GM11168 (cell line): ENCODE results near the gene STAT5B.

Experiments
- in situ Hi-C: fragments of 300-500 bp; cut with MboI; formaldehyde crosslinking; loops from one replicate; pipeline ENCODE4 v1.12.0; 2022; ENCODE audit warnings: low sequenced_read_pairs; ENCODE audit not compliant: unreplicated experiment

Gene STAT5B

DNA sequence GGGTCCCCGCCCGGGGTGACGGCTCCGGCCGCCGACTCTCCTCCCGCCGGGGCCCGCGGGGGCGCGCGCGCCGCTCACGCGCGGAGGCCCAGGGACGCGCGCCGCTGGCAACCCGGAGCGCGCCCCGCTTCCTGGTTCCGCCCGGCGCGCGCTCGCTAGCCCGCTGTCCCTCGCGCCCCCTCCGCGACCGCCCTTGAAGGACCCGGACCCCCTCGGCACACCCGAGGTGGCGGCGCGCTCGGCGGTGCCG, at the start of gene STAT5B:
Gene STAT5B (minus strand): TSS at position 33 of the 250 bp plus-strand sequence. CDS start 44,264 bp downstream, outside the sequence.
- in situ Hi-C loops, result no loop called here

DNA sequence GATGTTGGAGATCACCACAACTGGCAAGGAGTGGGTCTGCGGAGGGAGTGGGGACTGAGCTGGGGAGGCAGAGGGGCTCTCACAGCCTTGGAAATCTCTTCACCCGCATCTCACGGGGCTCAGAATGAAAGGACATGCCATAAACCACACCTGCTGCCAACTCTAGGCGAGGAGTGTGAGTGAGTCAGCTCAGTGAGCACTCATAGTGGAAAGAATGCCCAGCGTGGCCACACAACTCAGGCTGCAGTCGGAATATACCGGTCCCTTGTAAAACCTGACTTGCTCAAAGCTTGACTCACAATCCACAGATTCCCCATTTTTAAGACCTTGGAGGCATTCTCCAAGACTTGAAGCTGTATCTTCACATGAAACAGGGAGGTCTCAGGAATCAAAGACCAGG, 48.8 kb upstream of the STAT5B start:
- in situ Hi-C loops, result no loop called here

DNA sequence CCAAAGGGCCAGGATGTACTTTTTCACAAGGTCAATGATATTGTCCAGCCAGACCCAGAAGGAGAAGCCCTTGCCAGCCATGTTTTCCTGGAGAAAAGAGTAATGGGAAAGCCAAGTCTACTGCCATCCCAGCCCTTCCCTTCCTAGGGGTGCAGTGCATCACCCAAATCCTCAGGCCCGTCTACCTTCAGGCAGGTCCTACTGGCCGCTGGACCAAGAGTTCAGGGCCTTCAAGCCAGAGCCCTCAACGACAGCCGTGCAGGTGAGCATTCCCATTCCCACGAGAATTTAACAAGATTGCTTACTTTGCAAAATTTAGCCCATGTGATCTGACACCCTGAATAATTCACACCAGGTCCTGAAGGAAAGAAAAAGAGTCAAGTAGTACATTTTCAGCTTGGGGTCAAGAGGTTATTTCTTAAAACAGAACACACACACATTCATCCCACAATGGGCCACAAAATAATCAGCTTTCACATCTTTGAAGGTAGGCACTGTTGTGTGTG, 47.1 kb upstream of the STAT5B start:
- in situ Hi-C loops, result loop anchor here (5.0 kb wide), 1 partner anchor 79 kb away; no protein-coding TSS in a partner anchor

DNA sequence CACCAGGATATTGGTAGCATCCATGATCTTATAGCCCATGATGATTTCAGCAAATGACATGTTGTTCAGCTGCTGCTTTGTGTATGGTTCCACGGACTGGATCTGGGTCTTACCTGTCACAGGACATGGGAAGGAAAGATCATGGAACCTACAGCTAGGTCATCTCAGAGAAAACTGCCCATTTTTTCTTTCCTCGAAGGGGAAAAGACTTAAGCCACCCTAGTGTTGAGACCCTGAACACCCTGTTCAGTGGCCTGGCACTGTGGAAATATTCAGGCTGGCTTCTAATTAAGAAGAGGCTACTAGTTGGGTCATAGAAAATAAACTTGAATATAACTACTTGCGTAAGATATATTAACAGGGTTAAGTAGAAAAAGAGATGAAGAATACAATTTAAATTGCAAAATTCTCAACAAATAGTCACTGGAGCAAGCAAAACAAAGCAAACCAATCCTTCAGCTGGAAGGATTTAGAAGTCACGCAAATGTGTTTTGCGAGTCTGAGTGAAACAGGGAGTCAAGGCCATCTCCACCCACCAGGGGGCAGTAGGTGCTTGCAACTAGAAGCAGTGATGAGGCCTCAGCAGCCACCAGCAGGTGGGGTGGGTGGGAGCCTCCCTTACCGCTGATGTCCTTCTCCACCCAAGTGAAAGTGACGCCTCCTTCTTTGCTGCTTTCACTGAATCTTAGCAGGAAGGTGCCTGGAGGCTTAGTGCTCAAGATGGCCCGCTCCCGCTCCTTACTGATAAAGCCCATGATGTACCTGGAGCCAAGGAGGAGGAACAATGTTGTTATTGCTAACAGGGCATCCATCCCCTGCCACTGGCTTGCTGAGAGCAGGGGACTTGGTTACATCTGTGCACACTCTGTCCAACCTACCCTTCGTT, 46.4 kb upstream of the STAT5B start:
- in situ Hi-C loops, result loop anchor here (5.0 kb wide), 1 partner anchor 80 kb away; no protein-coding TSS in a partner anchor

DNA sequence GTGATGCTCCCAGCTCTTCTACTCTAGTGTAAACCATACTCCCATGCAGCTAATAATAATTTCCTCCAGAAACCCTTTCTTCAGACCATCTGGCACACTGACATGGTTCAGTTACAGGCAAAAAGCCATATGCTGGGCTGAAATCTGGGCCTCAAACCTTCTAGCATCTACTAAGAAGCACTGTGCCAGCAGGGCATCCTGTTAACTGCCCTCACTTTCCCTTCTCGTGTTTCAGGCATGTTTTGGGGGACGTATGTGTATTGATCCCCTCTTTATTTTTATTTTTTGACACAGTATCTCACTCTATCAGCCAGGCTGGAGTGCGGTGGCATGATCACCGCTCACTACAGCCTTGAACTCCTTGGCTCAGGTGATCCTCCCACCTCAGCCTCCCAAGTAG, 45.4 kb upstream of the STAT5B start:
- in situ Hi-C loops, result loop anchor here (5.0 kb wide), 1 partner anchor 81 kb away; no protein-coding TSS in a partner anchor

DNA sequence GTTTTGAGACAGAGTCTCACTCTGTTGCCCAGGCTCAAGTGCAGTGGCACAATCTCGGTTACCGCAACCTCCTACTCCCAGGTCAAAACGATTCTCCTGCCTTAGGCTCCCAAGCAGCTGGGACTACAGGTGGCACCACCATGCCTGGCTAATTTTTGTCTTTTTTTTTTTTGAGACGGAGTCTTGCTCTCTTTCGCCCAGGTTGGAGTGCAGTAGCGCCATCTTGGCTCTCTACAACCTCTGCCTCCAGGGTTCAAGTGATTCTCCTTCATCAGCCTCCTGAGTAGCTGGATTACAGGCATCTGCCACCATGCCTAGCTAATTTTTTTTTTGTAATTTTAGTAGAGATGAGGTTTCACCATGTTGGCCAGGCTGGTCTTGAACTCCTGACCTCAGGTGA, 41.8 kb upstream of the STAT5B start:
- in situ Hi-C loops, result loop anchor here (10.0 kb wide), 1 partner anchor 207 kb away; no protein-coding TSS in a partner anchor

DNA sequence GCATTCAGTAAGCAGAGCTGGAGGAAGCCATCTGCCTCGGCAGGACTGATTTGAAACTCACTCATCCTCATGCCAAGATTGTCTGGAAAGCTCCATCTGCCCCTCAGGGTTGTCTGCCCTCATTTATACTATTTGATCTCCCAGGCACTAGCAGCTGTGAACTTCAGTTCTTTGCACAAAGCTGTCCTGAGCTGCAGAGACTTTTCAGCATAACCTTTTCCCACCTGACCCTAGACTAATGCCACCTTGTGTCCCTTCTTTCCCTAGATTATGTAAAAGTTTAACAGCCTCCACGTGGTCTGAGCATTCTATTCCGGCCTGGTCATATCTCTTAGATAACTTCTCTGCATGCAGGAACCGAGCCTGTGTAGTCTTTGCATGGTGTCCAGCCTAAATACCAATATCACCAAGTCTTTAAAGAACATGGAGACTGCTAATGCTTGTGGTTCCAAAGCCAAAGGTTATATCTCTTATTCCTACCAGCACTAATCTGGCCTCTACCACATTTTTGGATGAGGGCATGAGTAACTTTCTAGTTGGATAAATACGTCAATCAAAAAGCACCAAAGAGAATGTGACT, 41.2 kb upstream of the STAT5B start:
- in situ Hi-C loops, result loop anchor here (10.0 kb wide), 1 partner anchor 207 kb away; no protein-coding TSS in a partner anchor

DNA sequence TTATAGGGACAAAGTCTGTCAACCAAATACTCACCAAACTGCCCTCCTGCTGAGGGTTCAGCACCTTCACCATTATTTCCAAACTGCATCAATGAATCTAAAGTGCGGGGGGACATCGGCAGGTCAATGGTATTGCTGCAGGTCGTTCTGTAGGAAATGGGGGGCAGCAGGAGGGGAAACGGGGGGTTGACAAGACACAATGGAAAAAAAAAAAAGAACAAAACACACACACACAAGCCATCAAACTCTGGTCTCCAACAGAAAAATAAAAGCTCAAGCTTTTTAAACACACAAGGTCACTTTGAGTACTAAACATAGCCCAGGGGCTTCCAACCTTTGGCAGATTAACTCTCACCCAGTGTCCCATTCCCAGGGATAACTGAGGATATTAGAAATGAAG, 40.6 kb upstream of the STAT5B start:
- in situ Hi-C loops, result loop anchor here (10.0 kb wide), 1 partner anchor 208 kb away; no protein-coding TSS in a partner anchor

DNA sequence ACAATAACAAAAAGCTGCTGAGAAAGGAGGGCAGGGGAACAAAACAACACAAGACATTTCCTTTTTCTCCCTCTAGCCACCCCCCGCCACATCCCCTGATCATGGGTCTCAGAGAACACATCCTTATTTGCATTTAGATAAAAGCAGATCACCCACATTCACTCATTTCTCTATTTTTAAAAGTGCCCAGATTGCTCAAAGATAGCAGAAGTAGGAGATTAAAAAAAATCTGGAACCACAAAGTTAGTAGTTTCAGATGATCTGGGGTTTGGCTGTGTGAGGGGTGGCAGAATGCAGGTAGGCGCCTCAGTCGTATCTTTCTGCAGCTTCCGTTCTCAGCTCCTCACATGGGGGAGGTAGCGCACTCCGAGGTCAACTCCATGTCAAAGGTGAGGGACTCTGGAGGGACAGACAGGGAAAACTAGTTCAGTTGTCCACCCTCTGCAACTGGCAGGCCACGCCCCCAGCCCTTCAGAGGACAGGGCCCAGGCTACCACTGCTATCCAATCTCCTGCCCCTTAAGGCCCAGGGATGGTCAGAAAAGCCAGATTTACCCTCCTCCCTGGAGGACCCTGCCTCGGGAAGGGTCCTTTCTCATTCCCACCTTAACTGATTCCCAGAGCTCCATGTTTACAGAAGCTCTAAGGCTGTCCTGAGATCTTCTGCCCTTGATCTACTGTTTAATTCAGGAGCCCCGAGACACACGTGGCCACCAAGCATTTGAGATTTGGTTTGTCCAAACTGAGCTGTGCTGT, 39.4 kb upstream of the STAT5B start:
- in situ Hi-C loops, result loop anchor here (10.0 kb wide), 1 partner anchor 209 kb away; no protein-coding TSS in a partner anchor

DNA sequence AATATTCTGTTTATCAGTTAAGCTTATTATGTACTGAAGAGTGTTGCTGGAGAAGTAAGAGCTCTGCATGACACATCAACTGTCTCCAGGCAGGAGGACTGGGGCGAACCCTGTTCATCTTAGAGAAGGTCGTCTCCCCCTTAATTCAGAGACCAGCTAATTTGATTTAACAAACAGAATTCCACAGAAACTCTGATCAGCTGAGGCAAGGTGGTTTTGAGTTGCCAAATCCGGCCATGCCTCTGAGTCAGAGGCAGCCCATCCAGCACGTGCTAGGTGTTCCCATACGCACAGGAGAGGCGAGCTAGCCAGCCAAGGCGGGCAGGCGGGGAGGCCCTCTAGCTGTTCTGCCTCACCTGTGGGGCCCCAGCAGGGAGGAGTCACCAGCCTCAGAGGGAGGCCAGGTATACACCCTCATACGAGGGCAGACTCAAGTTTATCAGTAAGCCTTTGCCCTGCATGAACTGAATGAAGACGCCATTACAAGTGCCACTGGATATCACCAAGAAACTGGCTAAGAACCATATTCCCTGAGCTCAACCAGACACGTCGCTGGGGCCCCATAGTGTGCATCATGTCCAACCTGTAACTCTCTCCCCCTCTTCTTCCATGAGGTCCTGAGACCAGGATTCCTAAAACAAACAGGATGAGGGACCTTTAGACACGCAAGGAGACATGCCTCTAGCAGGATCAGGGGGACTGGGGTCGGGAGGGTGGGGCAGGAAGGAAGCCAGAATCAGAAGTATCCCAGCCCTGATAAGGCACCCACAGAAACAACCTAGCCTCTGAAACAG, 37.8 kb upstream of the STAT5B start:
- in situ Hi-C loops, result loop anchor here (10.0 kb wide), 1 partner anchor 211 kb away; no protein-coding TSS in a partner anchor

DNA sequence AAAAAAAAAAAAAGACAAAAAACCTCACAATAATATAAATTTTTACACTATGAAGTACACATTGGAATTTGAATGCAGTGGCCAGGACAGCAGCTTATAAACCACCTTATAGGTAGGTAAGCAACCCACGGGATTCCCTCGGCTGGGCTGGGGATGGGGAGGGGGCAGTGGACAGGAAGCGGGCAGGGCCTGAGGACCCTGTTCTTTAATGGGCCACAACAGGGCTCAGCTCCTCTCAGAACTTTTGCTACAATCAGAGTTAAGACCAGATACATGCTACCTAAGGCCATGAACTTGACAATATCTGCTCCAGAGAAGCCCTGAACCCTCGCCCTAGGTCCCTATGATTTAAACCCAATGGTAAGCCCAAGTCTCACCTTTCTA, 37.2 kb upstream of the STAT5B start:
- in situ Hi-C loops, result loop anchor here (10.0 kb wide), 1 partner anchor 211 kb away; no protein-coding TSS in a partner anchor

DNA sequence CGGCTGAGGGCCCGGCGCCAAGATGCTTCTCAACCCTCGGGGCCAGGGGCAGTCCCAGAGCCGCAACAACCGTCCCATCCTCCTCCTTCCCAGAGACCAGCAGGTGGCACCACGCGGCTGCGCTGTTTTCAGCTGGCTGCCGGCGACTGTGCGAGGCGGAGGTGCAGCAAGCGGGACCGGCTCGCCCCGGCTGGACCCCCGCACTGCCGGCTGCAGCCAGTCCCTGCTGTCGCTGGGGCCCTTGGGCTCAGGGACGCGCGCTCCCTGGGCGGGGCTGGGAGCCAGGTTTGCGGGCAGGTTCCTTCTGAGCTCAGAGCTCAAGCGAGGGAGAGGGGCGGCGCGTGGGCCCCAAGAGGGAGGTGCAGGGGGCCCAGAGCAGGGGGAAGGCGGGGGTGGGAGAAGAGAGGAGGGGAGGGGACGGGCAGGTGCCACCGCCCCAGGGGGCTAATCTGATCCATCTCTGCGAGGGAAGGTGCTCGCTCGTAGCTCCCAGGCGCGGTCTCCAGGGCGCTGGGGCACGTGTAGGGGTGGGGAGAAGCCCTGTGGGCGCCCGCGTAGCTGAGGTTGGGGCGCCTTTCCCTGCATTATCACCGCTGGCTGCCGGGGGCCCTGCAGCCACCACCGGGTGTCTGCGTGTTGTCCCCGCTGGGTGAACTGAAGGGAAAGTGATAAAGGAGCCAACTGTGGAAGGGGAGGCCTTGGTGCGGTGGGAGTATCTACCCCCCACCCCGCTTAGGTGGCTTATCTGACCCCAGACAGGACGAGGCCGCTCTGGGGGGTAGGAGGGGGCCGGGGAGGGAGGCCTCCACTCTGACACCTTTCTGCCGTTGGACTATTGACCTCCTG, 36.3 kb upstream of the STAT5B start:
- in situ Hi-C loops, result loop anchor here (10.0 kb wide), 1 partner anchor 212 kb away; no protein-coding TSS in a partner anchor

DNA sequence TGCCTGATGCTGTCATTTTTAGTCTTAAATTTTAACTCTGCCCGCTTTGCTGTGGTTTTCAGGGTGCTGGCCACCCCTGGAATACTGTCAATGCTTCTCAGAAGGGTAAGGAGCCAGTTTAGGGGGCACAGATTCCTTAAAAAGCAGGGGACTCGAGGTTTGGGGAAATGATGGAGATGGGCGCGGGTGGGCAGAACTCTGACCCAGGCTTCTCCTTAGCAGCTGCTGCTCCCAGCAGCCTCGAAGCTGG, 35.8 kb upstream of the STAT5B start:
- in situ Hi-C loops, result loop anchor here (10.0 kb wide), 1 partner anchor 213 kb away; no protein-coding TSS in a partner anchor

DNA sequence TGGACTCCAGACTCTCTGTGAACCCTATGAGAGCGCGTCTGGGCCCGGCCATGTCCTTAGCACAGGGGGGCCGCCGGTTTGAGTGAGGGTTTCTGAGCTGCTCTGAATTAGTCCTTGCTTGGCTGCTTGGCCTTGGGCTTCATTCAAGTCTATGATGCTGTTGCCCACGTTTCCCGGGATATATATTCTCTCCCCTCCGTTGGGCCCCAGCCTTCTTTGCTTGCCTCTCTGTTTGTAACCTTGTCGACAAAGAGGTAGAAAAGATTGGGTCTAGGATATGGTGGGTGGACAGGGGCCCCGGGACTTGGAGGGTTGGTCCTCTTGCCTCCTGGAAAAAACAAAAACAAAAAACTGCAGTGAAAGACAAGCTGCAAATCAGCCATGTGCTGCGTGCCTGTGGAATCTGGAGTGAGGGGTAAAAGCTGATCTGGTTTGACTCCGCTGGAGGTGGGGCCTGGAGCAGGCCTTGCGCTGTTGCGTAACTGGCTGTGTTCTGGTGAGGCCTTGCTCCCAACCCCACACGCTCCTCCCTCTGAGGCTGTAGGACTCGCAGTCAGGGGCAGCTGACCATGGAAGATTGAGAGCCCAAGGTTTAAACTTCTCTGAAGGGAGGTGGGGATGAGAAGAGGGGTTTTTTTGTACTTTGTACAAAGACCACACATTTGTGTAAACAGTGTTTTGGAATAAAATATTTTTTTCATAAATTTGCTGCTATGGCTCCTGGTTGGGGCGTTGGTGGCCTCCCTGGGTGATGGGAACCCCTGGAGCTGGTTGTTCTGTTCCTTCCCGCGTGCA, 35.2 kb upstream of the STAT5B start:
- in situ Hi-C loops, result loop anchor here (10.0 kb wide), 1 partner anchor 213 kb away; no protein-coding TSS in a partner anchor

DNA sequence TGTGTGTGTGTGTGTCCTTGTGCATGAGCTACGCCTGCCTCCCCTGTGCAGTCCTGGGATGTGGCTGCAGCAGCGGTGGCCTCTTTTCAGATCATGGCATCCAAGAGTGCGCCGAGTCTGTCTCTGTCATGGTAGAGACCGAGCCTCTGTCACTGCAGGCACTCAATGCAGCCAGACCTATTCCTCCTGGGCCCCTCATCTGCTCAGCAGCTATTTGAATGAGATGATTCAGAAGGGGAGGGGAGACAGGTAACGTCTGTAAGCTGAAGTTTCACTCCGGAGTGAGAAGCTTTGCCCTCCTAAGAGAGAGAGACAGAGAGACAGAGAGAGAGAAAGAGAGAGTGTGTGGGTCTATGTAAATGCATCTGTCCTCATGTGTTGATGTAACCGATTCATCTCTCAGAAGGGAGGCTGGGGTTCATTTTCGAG, 34.6 kb upstream of the STAT5B start:
- in situ Hi-C loops, result loop anchor here (10.0 kb wide), 1 partner anchor 214 kb away; no protein-coding TSS in a partner anchor

DNA sequence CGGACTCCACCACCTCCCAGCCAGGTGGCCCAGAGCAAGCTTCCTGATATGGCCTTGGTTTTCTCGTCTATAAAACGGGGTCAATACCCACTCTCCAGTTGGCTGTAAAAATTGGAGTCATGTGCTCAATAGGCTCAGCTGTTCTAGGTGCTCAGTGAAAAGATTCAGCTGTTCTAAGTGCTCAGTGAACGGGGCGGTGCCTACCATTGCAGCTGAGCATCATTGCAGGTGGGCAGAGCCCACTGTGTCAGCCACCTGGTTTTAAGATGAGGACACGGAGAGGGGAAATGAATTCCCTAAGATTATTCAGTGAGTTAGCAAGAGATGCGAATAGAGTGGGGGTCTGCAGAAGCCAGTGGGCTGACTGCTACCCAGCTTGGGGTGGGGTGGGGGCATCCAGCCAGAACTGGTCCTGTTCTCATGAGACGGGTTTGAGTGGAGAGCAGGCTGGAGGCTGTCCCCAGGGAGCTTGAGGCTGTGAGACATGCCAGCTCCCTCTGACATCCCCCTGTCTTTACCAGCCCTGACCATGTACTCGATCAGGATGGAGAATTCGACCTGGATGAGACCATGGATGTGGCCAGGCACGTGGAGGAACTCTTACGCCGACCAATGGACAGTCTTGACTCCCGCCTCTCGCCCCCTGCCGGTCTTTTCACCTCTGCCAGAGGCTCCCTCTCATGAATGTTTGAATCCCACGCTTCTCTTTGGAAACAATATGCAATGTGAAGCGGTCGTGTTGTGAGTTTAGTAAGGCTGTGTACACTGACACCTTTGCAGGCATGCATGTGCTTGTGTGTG, 34.0 kb upstream of the STAT5B start:
- in situ Hi-C loops, result loop anchor here (10.0 kb wide), 1 partner anchor 215 kb away; no protein-coding TSS in a partner anchor

DNA sequence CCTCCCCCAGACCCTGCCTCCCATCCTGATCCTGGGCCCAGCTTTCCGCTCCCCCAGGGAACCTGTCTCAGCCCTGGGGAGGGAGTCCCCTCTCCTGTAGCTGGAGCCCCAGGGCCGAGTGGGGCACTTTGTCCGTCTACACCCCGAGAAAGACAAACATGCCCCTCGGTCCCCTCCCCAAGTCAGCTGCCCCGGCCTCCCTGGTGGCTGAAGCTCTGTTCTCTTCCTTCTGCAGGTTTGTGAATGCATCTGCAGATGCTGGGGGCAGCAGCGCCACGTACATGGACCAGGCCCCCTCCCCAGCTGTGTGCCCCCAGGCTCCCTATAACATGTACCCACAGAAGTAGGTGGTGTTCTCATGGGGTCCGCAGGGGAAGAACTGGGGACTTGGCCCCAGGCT, 33.0 kb upstream of the STAT5B start:
- in situ Hi-C loops, result no loop called here
